ENCODE results near the gene SLC14A1. TPM values are rescaled to one million over a fixed set of nuclear protein-coding genes. Genes with fewer than 3 reads are reported as not detected.

SLC14A1 gene
- total and polyA plus RNA-seq, 2 of the 8 experiments (the other 6 are each of a cell fraction or from before 2014, with no cell fraction given): 0.18 TPM; not detected in 1

GRCh38 chr18:45786941-45787340, 63.0 kb downstream of the SLC14A1 start (continued):
- TF ChIP-seq CHD7 (IDR thresholded peaks at IDR 0.05; ENCODE audit: insufficient replicate concordance, low read length): no peak
- TF ChIP-seq SIRT6 (IDR thresholded peaks at IDR 0.05; ENCODE audit: low read length): no peak
- TF ChIP-seq CEBPB (IDR thresholded peaks at IDR 0.05; ENCODE audit: low read depth, low read length): no peak
- TF ChIP-seq CREB1 (IDR thresholded peaks at IDR 0.05): no peak
- no peak for TF ChIP-seq RNF2 (IDR thresholded peaks at IDR 0.05; ENCODE audit: borderline replicate concordance, low read depth, low read length, missing control alignments, poor library complexity, severe bottlenecking)
- no peak for TF ChIP-seq NRF1 (IDR thresholded peaks at IDR 0.05; ENCODE audit: low read depth, low read length)
